CD4-positive, alpha-beta T cell treated with Interleukin-17A for 4 hours (primary cell): ENCODE measurements around the gene KCTD16.

Source experiments
- DNase-seq: peaks from one replicate; pipeline ENCODE4 v3.0.0-alpha.2; 2020; ENCODE audit warnings: mixed read lengths

Gene KCTD16

DNA sequence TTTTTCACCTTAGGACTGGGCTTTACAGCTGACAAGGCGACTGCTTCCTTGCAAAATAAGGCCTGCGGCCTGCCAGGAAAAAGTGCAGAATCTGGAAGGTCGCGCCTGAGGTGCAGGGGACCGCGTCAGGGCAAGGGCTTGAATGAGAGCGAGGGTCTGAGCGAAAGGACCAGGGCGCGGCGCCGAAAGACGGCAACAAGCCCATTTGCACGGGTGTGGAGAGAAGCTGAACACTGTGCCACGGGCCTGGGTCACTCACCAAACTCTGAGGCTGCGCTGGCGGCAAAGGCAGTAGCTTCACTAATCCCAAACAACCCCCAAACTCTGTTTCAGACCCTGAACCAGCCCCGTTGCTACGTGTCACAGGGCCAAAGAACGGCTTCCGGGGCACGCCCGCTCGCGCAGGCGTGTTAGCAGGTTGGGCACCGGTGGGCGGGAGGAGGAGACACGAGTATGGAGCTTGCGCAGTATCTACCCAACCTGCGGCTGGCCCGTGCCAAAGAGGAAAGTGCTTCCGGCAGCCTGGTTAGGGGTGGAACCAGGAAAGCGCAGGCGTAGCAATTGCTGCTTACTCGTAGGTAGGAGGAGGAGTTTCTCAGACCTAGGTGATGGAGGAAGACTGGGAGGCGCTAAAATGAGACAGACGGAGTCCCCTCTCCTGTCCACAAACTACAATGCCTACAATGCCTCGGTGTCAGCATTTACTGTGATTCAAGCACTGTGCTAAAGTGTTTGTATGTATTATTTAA is at the start of gene KCTD16, which contains the start of gene YIPF5:
Gene KCTD16 (plus strand): TSS at position 598 of the 749 bp plus-strand sequence.
Gene YIPF5 (minus strand): TSS at position 384 of the 749 bp plus-strand sequence. CDS start 704 bp downstream, outside the sequence.
- DNase-seq: peak; percentile 97

DNA sequence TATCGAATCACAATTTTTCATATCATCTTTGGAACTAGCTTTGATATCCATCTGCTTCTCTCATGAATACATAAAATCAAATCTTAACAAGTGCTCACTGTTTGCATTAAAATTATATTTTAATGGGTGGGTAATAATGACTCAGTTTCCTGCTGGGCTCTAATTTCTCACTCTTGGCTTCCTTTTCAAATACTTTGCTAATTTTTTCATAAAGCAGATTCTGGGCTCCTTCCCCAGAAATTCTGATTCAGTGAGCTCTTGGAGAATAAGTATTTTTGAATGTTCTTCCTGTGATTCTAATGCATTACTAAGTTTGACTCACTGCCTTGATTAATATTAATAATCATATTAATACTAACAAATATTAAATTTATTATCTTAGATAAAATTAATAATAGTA is 49.1 kb upstream of the KCTD16 start:
- no peak for DNase-seq

DNA sequence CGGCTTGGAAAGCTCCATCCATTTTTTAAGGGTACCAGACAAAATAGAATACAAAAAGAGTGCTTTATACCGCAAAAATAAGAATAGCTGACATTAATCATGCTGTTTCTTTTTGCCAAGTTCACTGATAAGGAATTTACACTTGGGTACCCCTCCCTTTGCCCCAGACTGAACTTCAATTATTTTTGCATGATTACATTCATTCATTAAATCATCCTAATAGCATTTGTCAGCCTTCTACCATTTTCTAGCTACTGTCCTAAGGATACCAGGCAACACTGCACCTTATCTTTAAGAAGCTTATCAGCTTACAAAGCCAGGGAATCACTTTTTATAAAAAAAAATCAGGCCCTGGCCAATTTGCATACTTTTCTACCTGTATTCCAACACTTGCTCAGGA is 48.6 kb upstream of the KCTD16 start:
- DNase-seq: no peak

DNA sequence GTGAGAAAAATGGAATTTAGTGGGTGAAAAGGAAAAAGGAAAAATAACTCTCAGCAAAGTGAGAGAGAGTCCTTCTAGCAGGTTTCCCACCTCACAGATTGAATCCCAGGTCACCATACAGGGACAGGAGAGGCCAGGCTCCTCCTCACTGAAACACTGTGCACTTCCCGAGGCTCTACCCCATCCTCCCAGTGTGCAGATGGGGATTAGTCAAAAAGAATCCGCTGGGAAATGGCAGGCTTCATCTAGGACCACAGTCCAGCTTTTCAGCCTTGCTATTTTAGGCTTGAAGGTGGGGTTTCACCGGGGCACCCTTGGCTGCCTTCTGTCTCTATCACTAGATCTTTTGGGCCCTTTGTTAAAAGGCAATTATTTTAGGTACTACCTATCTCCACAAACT is 48.0 kb upstream of the KCTD16 start:
- DNase-seq: no peak

DNA sequence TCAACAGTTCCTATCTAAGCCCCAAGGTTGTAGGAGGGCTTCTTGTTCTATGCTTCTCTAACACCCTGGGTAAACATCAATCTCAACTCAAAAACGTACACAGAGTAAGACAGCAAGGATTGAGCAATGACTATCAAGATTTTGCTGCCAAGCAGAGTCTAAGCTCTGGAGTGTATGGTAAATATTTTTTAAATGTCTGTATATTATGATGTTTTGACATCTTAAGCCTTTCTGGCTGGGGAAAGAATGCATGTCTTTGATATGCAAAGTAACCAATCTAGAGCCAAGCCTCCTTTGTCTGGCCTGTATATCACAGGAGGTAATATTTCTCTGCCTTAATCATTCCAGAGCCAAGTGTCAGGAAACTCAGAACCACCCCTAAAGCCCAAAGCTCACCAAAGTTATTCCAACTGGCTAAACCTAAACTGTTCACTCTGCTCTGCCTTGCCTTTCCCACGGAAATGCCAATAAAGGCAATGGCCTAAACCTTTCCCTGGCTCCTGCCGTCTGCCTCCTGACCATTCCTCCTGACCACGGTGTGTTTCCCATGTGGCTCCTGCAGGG is 45.4 kb upstream of the KCTD16 start:
- DNase-seq: no peak

DNA sequence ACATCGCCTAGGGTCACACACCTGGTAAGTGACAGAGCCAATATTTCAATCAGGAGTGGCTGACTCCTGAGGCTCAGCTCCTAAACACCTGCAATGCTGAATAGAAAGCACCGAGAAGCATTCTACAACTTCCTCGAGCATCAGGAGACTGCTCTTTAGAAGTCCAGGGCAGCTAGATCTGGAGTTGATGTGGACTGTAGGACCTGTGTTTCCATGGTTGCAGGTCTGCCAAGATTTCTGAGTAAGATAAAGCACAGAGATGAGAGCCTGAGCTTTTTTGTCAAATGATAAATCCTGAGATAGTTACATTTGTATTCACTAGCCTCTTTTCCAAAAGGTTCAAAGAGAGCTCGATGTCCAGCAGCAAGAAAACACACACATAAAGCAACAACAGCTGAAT is 44.0 kb upstream of the KCTD16 start:
- no peak for DNase-seq

DNA sequence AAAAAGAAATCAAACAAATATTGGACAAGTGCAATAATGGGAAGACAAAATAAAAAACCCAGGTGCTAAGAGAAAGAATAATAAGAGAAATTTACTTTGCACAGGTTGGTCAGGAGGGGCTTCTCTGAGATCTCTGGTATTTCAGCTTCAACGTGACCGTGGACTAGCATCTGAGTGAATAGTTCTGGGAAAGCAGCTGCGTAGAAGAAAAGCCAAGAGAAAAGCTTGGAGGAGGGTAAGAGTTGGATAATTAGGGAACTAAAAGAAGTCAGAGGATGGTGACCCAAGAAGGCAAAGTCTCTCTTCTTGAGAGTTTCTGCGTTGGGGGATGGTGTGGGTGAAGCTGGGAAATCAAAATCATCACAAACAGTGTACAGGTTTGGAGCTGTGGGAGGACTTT is 41.8 kb upstream of the KCTD16 start:
- DNase-seq: no peak

DNA sequence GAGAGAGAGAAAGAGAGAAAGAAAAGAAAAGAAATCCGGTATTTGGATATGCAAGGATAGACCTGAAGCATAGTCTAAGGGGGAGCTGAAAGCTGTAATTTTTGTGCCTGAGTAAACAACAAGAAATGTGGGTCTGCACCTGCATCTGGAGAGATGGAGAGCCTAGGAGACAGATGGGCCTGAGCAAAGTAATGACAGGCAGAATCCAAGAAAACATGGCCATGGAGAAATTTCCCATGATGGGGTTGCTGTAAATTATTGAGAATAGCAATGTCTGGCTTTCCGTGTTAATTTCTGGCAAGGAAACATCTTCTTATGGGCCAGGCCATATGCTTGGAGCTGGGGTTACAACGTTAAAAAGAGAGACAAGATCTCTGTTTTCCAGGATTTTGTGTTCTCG is 40.4 kb upstream of the KCTD16 start:
- DNase-seq: no peak

DNA sequence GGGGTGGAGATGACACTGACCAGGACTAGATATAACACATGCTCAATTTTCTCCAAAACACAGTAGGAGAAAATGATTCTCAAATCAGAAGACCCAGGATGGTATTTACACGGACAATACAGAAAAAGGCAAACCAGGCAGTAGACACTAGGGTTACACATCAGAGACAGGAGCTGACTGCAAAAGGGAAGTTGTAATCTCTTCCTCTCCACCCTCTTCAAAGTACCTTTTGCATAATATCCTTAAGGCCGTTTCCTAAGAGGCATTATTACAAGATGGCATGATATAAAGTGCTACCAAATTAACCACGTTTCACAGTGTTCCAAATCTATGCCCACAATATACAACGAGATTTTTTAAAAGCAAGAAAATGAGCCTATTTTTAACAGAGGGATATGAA is 39.4 kb upstream of the KCTD16 start:
- DNase-seq: no peak

DNA sequence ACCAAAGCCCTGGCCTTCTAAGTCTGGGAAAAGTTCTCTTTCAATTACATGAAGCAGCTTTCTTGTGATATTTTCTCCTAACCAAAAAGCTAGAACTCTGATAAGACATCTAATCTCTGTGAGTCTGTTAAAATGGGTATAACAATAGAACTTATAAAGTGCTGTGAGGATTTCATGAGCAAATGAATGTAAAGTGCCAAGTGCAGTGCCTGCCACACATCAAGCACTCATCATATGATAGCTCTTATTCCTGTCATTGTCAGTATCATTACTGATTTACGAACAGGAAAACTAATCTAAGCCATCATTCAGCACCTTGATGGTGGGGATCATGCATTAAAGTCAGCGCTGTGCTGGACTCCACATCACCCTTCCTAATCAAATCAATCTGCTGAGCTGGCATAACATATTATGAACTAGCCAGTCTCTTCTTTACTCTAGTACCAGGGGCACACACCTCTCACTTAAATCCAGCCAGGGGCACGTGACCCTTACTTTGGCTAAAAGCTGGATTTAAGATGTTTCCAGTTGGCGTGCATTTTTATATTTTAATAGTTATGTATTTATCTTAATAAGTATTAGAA is 37.5 kb upstream of the KCTD16 start:
- no peak for DNase-seq

DNA sequence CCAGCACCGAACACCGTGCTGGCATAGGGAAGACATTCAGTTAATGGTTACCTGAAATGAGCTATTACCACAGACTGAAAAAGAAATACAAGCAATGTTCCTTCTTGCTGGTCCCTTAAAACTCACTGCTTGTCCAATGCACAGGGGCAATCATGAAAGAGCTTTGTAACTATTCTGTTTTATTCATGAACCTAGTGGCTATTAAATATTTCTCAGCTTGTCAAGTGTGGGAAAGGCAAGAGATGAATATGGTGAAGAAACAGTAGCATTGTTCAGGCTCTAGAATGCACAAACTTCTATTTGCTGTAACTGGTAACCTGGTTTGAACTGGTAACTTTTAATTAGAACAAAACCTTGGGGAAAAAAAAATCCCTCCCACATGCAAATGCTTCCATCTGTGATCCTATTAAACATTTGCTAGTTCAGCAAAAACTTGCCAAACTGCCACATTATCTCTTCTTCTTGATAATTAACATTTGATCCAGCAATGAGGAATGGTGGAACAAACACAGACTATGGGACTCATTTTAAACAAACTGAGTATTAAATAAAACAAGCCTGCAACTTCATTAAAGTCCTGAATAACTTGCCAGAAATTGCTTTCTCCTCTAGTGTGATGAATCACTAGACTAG is 36.4 kb upstream of the KCTD16 start:
- no peak for DNase-seq

DNA sequence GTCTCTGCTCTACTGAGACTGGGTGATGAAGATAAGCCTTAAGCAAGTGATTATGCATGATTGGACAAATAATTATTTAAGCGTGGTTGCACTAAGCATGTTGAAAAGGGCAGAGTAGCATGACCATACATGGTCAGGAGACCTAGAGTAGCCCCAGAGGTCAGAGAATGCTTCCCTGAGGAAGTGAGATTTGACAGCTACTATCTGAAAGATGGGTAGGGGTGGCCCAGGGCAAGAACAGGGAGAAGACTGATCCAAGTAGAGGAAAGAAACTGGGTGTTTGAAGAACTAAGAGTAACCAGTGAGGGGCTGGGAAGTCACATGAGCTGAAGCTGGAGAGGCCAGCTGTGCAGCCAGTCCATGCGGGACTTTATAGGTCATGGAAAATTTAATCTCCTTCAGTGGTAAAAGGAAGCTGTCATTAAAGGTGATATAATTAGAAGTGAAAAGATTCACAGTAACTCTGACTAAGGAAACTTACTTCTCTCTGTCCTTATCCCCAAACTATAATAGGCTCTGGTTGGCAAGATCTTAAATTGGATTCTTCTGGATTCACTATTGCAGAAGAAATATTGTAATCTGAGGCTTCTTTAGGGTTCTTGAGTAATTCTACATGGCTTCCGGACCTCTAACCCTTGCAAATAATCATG is 35.4 kb upstream of the KCTD16 start:
- DNase-seq: no peak

DNA sequence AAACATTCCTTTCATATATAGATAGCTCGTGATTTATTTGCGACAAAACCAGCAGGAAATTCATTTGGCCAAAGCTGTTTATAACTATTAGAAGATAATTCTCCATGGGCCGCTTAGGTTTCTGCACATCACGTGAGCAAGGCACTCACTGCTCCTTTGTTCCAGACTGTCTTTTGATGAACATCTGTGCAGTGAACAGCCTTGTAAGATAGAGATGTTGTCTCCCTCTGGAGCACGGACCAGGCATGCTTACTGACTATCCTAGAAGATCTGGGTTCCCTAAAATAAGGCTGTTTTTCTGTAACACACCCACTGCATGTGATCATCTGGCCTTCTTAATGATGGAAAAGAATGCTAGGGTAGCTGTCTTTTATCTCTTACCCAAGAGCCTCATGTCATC is 31.1 kb upstream of the KCTD16 start:
- DNase-seq: no peak

DNA sequence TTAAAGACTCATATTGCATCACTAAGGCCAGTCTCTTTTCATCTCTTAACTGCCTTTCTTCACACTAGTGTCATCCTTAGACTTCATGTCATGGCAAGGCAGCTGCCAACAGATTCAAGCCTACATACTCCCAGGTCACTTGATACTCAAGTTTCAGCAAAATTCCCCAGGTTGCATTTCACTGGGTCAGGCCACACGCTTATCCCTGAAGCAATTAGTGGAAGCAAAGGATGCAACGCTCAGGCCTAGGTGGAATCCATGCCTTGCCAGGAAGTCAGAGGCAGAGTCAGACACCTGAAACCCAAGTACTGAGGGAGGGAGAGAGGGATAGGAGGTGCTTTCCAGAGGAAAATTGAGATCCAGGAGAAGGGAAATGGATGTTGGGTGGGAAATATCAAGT is 29.1 kb upstream of the KCTD16 start:
- DNase-seq: no peak

DNA sequence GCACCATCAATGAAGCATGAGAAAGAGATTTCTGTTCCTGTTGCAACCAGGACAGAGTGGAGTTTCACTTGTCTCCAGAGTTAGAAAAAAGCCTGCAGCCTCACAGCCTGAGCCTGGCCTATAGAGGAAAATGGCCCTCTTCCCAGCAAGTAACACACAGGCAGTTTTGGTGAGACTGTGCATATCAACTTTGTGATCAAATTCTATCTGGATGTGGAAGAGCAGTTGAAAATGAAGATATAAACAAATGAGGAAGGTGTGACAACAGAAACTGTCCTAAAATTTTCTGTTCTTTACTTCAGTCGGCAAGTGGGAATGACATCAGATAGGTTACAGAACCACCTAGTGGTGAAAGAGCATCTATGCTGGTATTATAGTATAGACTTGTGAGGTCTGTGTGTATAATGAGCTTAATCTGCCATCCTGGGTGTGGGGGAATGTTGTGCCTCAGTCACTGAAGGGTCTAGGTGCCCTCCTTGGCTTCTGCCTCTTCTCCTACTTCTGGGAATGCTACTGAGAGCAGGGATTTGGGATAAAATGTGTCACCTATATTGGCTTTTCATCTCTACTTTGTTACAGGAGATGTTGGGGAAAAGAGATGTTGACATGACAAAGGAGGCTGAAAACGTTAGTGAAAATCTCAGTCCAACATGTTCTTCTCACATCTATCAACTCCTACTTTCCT is 28.4 kb upstream of the KCTD16 start:
- no peak for DNase-seq

DNA sequence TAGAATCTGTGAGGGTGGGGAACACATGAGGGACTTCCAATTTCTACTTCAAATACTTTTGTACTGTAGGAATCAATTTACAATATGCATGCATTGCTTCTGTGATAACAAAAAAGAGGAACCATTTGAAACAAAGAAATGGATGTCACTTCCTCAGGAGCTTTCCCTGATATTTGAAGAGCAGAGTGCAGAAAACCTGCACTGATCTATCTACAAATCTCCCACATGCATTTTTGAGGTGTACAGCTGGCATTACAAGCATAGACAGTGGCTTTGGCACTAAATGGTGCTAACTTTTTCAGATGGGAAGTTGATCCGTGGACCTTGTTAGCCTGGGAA is 27.9 kb upstream of the KCTD16 start:
- DNase-seq: no peak

DNA sequence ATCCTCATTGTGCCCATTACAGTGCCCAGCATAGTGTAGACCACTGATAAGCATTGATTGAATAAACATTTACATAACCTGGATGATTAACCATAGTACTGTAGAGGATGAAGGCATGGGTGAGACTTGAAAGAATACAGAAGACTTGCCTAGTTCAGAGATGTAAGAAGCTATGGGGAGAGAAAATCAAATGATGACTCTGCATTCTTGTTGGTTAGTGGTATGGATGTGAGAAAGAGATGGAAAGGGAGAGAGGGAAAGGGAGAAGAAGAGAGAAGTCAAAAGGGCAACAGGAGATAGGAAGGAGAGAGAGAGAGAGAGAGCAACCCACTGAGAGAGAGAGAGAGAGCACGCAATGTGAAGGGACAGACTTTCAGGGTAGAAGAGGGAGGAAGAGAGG is 27.0 kb upstream of the KCTD16 start:
- DNase-seq: no peak

DNA sequence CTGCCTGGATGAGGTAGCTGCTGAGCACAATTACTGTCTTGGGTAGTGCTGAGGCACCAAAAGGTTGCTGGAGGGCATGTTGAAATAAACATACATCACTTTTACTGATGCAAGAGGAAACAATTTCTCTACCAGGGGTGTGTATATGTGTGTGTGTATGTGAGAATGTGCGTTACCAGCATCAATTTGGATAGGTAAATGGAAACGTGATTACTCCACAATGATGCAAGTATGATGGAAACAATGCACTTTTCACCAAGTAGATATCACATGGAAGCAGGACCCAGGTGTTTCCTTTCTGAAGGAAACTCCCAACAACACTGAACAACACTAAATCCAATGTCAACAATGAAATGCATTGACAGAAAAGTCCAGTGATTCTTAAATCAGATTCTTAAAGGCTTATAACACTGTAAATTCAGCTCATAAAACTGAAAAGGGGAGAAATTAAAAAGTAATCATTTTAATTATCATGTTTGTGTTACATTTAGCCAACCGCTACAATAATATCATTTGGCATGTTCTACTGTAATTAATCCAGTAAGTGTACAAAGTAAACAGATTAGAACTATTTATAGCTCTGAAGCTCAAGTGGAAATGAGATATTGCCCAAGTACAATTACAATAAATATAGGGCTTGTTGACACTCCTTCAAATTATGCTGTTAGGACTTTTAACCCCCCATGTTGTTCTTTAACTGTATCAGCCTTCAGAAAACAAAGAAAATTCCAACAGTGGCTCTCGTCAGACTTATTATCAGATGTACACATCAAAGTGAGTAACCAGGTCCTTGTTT is 25.5 kb upstream of the KCTD16 start:
- DNase-seq: no peak

DNA sequence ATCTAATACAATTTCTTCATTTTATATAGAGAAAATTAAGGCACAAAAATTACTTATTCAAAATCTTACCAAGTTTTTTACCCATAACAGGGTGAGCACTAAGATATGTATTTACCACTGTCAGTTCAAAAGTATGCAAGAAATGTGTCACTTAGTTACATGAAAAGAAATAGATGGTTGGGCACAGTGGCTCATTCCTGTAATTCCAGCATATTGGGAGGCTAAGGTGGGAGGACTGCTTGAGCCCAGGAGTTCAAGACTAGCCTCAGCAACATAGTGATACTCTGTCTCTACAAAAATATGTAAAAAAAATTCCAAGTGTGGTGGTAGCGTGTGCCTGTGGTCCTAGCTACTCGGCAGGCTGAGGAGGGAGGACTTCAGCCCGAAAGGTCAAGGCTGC is 19.6 kb upstream of the KCTD16 start:
- no peak for DNase-seq

DNA sequence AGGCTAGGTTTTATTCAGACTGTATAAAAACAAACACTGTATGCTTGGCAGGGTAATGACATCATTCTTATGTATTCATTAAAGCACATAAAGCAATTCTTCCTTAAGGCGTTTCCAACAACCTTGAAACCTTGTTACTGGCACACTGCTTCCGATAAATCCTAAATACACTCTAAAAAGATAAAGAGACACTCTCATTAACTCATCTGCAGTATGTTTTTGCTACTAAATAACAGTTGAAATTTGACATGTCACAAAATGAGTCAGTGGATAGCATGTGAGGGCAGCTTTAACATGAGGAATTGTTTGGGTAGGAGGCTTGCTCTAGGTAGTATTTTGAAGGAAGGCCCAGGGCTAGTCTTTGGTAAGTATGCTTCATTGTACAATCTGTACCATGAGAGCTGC is 13.9 kb upstream of the KCTD16 start:
- no peak for DNase-seq

DNA sequence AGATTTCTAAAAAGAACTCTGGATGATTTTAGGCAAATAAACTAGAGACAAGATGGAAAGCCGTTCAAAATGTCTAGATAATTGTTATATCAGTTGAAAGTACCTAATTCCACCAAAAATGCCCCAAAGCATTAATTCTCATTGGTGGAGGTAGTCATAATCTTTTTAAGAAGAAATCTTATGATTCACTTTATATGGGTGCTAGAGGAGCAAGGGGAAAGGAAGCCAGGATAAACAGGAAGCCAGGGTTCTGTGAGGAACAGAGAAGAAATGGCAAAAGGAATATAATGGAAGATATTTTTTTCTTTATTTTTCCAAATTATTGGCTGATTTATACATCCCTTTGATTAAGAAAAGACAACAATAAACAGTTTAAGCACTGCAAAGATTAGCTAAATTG is 8.0 kb upstream of the KCTD16 start:
- DNase-seq: no peak

DNA sequence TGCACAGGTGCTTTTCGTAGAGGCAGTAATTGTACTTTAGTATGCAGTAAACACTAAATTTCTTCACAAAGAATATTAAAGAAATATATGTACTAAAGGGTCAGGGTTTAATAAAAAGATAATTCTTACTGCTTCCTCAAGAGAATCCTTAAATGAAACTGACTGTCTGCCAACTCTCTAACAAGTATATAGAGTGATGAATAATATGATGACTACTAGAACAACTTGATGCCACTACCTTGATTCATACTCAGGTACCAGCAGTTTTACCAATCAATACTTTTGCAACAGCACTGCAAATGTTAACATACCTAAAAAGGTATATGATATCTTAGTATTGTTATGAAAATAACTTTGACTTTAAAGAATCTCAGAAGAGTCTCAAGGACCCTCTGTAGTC is 4.0 kb upstream of the KCTD16 start:
- no peak for DNase-seq
